Epithelial cell of esophagus (primary cell): ENCODE data around the gene PLA2G4D.

ENCODE experiments used
- DNase-seq: peaks from one replicate; pipeline ENCODE4 v3.0.0; 2010; ENCODE audit warnings: low read depth
- H3K4me3 ChIP-seq: 2 replicates; pipeline ENCODE4 v1.5.1; 2011; ENCODE audit warnings: mild to moderate bottlenecking, low read length, control low read depth
- CTCF ChIP-seq: IDR thresholded peaks from 2 replicates; pipeline ENCODE4 v1.5.1; 2011; ENCODE audit warnings: low read depth, mild to moderate bottlenecking, low read length, control low read depth, inconsistent platforms; ENCODE audit not compliant: insufficient read depth; ENCODE audit errors: missing control alignments

Gene PLA2G4D

GRCh38 chr15:42056934-42057798 is 37.2 kb downstream of the PLA2G4D start:
- peak overlapping the region; percentile 48 for H3K4me3 ChIP-seq
- peak; percentile 100 for DNase-seq
- TF ChIP-seq CTCF = peak; percentile 52

GRCh38 chr15:42053914-42054313 is 40.4 kb downstream of the PLA2G4D start:
- H3K4me3 ChIP-seq = no peak overlapping the region
- TF ChIP-seq CTCF = no peak
- no peak for DNase-seq

- H3K4me3 ChIP-seq = no peak overlapping the region
- no peak for TF ChIP-seq CTCF
Measured at GRCh38 chr15:42053010-42053409, 41.4 kb downstream of the PLA2G4D start.

GRCh38 chr15:42050484-42051255 is 43.7 kb downstream of the PLA2G4D start:
- no peak for DNase-seq
- no peak for TF ChIP-seq CTCF
- H3K4me3 ChIP-seq = no peak overlapping the region

More at GRCh38 chr15:42053010-42053409, 41.4 kb downstream of the PLA2G4D start:
- DNase-seq = no peak

GRCh38 chr15:42048821-42049200 is 45.6 kb downstream of the PLA2G4D start:
- no peak overlapping the region for H3K4me3 ChIP-seq
- no peak for TF ChIP-seq CTCF
- DNase-seq = peak; percentile 62

- TF ChIP-seq CTCF = no peak
- no peak overlapping the region for H3K4me3 ChIP-seq
Measured at GRCh38 chr15:42048080-42048820, 46.1 kb downstream of the PLA2G4D start.

More at GRCh38 chr15:42048080-42048820, 46.1 kb downstream of the PLA2G4D start:
- peak; percentile 67 for DNase-seq
